ENCODE data around the gene ZNF552. TPM values are rescaled to one million over a fixed set of nuclear protein-coding genes. Genes with fewer than 3 reads are reported as not detected.

ZNF552 gene
- total and polyA plus RNA-seq, 2 of the 13 experiments (the other 11 are each of a cell fraction or from before 2014, with no cell fraction given): 8.1 to 16.6 TPM

DNA sequence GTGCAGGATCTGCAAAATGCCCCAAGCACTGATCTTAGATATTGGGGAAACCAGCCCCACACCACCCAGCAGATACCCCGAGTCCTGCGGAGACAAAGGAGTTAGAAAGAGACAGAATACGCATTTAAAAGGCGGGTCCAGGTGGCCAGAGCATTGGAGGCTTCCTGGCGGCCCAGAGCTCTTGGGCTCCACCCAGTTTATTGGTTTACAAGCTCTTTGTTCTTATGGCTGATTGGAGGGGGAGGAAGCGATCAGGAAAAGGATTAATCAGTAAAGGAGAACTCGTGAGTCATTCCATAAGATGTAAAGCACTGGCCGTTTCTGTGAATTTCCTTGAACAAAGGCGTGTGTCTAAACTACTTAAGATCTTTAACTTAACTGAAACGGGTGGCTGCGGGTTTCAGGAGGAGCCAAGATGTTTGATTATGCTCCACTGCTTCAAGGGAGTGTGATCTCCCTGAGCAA, 35.9 kb upstream of the ZNF552 start:
- ATAC-seq (peak; percentile 26), FAIRE-seq (no peak), DNase-seq (ENCODE audit: low spot score) (peak; percentile 29)
- intact Hi-C loops (cut with micrococcal nuclease; ENCODE audit: unreplicated experiment) (no loop called here), in situ Hi-C loops (cut with HindIII; ENCODE audit: extremely low pct_ligation_motif_present, low pct_unique_long_range_greater_than_20kb) (no loop called here)
- Histone ChIP-seq H3K4me2 (ENCODE audit: low read depth, low read length) (peak overlapping the region; percentile 76), H3K4me3 (replicated peaks in 1 of 3; ENCODE audit: insufficient read depth in 1 of 3, low read depth in 2 of 3, low read length in 3 of 3) (peak overlapping the region; percentile 76 to 91 (median 89)), H4K20me1 (ENCODE audit: insufficient read depth, low read length) (peaks cover 4% of the 10 kb centered on the region), H3K4me1 (ENCODE audit: insufficient read depth, low read length) (peaks cover 16% of the 10 kb centered on the region), H3K36me3 (replicated peaks in 1 of 2; ENCODE audit: control insufficient read depth in 1 of 2, insufficient read depth in 2 of 2, low read length in 2 of 2) (peaks cover 4 to 14% of the 10 kb centered on the region in 2 experiments; a peak in 4 of 5 replicates), H3K27me3 (ENCODE audit: control insufficient read depth in 1 of 2, insufficient read depth in 2 of 2, low read length in 2 of 2) (no peaks in the 10 kb centered on the region; a peak in 1 of 5 replicates), H3K79me2 (ENCODE audit: insufficient read depth, low read length) (peaks cover 28% of the 10 kb centered on the region), H2AFZ (ENCODE audit: low read length) (no peak overlapping the region), H3K9ac (ENCODE audit: insufficient read depth, low read depth, low read length) (peak overlapping the region; percentile 91), H3K9me3 (ENCODE audit: low read length) (no peaks in the 10 kb centered on the region), H3K27ac (ENCODE audit: extremely low read length, insufficient read depth, low read length) (peak overlapping the region; percentile 68)
- no TSS peak for BruUV-seq (replicated peaks)
- 36% methylated on average over 10 of the region's 11 CpGs for WGBS (ENCODE audit: low lambda C conversion rate)
- ChIA-PET CTCF (ENCODE audit: low intra/inter-chr PET ratio, low total read pairs) (no interaction called here), POLR2A (interaction anchor here (0.8 to 1.9 kb wide), 2 partner anchors 31 to 169 kb away, joined by 5 read pairs; partner anchors contain the start of gene ZNF551)
- TF ChIP-seq, protein P1, sequence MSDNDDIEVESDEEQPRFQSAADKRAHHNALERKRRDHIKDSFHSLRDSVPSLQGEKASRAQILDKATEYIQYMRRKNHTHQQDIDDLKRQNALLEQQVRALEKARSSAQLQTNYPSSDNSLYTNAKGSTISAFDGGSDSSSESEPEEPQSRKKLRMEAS (IDR thresholded peaks at IDR 0.05): no peak
- no peak for TF ChIP-seq HNRNPL (IDR thresholded peaks at IDR 0.05; ENCODE audit: low read depth, low read length)
- TF ChIP-seq, protein P2, sequence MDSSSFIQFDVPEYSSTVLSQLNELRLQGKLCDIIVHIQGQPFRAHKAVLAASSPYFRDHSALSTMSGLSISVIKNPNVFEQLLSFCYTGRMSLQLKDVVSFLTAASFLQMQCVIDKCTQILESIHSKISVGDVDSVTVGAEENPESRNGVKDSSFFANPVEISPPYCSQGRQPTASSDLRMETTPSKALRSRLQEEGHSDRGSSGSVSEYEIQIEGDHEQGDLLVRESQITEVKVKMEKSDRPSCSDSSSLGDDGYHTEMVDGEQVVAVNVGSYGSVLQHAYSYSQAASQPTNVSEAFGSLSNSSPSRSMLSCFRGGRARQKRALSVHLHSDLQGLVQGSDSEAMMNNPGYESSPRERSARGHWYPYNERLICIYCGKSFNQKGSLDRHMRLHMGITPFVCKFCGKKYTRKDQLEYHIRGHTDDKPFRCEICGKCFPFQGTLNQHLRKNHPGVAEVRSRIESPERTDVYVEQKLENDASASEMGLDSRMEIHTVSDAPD (CRISPR knock-in tag; IDR thresholded peaks at IDR 0.05): no peak
- no peak for TF ChIP-seq POLR2AphosphoS2 (IDR thresholded peaks at IDR 0.05; ENCODE audit: low read depth, low read length)
- TF ChIP-seq, protein P3, sequence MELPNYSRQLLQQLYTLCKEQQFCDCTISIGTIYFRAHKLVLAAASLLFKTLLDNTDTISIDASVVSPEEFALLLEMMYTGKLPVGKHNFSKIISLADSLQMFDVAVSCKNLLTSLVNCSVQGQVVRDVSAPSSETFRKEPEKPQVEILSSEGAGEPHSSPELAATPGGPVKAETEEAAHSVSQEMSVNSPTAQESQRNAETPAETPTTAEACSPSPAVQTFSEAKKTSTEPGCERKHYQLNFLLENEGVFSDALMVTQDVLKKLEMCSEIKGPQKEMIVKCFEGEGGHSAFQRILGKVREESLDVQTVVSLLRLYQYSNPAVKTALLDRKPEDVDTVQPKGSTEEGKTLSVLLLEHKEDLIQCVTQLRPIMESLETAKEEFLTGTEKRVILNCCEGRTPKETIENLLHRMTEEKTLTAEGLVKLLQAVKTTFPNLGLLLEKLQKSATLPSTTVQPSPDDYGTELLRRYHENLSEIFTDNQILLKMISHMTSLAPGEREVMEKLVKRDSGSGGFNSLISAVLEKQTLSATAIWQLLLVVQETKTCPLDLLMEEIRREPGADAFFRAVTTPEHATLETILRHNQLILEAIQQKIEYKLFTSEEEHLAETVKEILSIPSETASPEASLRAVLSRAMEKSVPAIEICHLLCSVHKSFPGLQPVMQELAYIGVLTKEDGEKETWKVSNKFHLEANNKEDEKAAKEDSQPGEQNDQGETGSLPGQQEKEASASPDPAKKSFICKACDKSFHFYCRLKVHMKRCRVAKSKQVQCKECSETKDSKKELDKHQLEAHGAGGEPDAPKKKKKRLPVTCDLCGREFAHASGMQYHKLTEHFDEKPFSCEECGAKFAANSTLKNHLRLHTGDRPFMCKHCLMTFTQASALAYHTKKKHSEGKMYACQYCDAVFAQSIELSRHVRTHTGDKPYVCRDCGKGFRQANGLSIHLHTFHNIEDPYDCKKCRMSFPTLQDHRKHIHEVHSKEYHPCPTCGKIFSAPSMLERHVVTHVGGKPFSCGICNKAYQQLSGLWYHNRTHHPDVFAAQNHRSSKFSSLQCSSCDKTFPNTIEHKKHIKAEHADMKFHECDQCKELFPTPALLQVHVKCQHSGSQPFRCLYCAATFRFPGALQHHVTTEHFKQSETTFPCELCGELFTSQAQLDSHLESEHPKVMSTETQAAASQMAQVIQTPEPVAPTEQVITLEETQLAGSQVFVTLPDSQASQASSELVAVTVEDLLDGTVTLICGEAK (IDR thresholded peaks at IDR 0.05): no peak
- TF ChIP-seq, protein P3 (CRISPR knock-in tag; IDR thresholded peaks at IDR 0.05): no peak
- TF ChIP-seq PAF1 (CRISPR knock-in tag; IDR thresholded peaks at IDR 0.05): no peak
- TF ChIP-seq GTF3A (CRISPR knock-in tag; conservative IDR thresholded peaks at IDR 0.05): no peak
- TF ChIP-seq MAFG (CRISPR knock-in tag; IDR thresholded peaks at IDR 0.05): no peak
- no peak for TF ChIP-seq SSRP1 (CRISPR knock-in tag; IDR thresholded peaks at IDR 0.05)
- no peak for TF ChIP-seq ZNF264 (CRISPR knock-in tag; IDR thresholded peaks at IDR 0.05)
- no peak for TF ChIP-seq NONO (IDR thresholded peaks at IDR 0.05)
- no peak for TF ChIP-seq NONO (CRISPR knock-in tag; conservative IDR thresholded peaks at IDR 0.05)
- TF ChIP-seq, protein P4, sequence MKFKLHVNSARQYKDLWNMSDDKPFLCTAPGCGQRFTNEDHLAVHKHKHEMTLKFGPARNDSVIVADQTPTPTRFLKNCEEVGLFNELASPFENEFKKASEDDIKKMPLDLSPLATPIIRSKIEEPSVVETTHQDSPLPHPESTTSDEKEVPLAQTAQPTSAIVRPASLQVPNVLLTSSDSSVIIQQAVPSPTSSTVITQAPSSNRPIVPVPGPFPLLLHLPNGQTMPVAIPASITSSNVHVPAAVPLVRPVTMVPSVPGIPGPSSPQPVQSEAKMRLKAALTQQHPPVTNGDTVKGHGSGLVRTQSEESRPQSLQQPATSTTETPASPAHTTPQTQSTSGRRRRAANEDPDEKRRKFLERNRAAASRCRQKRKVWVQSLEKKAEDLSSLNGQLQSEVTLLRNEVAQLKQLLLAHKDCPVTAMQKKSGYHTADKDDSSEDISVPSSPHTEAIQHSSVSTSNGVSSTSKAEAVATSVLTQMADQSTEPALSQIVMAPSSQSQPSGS (CRISPR knock-in tag; IDR thresholded peaks at IDR 0.05): no peak
